Esophagus (tissue), 2 donors: ENCODE results near the gene SERTAD3. TPM values are rescaled to one million over a fixed set of nuclear protein-coding genes. Genes with fewer than 3 reads are reported as not detected.
"Not testable (repeated sequence)": the region's sequence is repeated elsewhere in the genome, so short reads cannot be mapped to it uniquely, and the experiment has no call there.

ENCODE experiments used
- H3K27ac ChIP-seq, 2 donors: one replicate each; pipeline ENCODE4 v1.5.1; 2013; ENCODE audit warnings: low read depth in 2 of 2, mild to moderate bottlenecking in 2 of 2, inconsistent platforms in 1 of 2, low read length in 1 of 2, moderate library complexity in 1 of 2
- H3K27me3 ChIP-seq, 2 donors: one replicate each; pipeline ENCODE4 v1.6.1; 2013; ENCODE audit warnings: low read length in 2 of 2, control low read depth in 1 of 2, mild to moderate bottlenecking in 1 of 2; ENCODE audit not compliant: insufficient read depth in 2 of 2, control insufficient read depth in 1 of 2
- H3K36me3 ChIP-seq, 2 donors: one replicate each; pipeline ENCODE4 v1.6.1; 2013; ENCODE audit warnings: low read length in 1 of 2; ENCODE audit not compliant: control insufficient read depth in 2 of 2, insufficient read depth in 2 of 2
- H3K4me1 ChIP-seq, 2 donors: one replicate each; pipeline ENCODE4 v1.6.1; 2013; ENCODE audit warnings: low read length in 1 of 2; ENCODE audit not compliant: control insufficient read depth in 2 of 2, insufficient read depth in 2 of 2
- H3K4me3 ChIP-seq, 2 donors: one replicate each; pipeline ENCODE4 v1.5.1; 2013; ENCODE audit warnings: low read length in 2 of 2, mild to moderate bottlenecking in 2 of 2, low read depth in 1 of 2, moderate library complexity in 1 of 2
- H3K9me3 ChIP-seq, 2 donors: one replicate each; pipeline ENCODE4 v1.6.1; 2013; ENCODE audit warnings: mild to moderate bottlenecking in 2 of 2, low read depth in 1 of 2, low read length in 1 of 2, moderate library complexity in 1 of 2; ENCODE audit not compliant: control insufficient read depth in 2 of 2, insufficient read depth in 1 of 2
- WGBS, 2 donors: extraction: QIAGEN DNeasy Blood & Tissue Kit; methylation state at CpG; one replicate each; pipeline ENCODE4 v1.1.7; 2013; 5-methylcytosine and 5-hydroxymethylcytosine counted together
- polyA plus RNA-seq, 2 donors: library from polyadenylated mRNA; stranded (reverse); fragments of 200-250 nt; gene quantifications; one replicate each; pipeline ENCODE4 v1.2.3, GENCODE V29; 2013
- donor health status: healthy with polysubstance abuse.
- donor health status: Bipolar disorder and iron deficiency.

Gene SERTAD3
- 10 to 100 TPM; 12.2 to 19.1 TPM for polyA plus RNA-seq

- Histone ChIP-seq H3K27me3 (no peaks in the 10 kb centered on the region), H3K27ac (peak within 1 kb of the TSS; percentile 95 to 99), H3K4me3 (peak within 1 kb of the TSS; percentile 76 to 95), H3K4me1 (peaks cover 0 to 2% of the 10 kb centered on the region in 2 donors), H3K9me3 (no peaks in the 10 kb centered on the region), H3K36me3 (peaks cover 11 to 24% of the 10 kb centered on the region in 2 donors)
- WGBS, 2 donors, result 1% methylated on average over 68 to 72 of the region's 72 CpGs
Measured at GRCh38 chr19:40444000-40444824, at the start of gene SERTAD3. SERTAD3 (minus strand) TSS chr19:40444335; CDS start chr19:40442080, 2,255 bp downstream.

- Histone ChIP-seq H3K9me3 (no peaks in the 10 kb centered on the region), H3K36me3 (peaks cover 0 to 3% of the 10 kb centered on the region in 2 donors), H3K4me3 (no peak overlapping the region), H3K27me3 (no peaks in the 10 kb centered on the region), H3K27ac (no peak overlapping the region), H3K4me1 (no peaks in the 10 kb centered on the region)
- 47 to 63% methylated on average over 4 of the region's 4 CpGs for WGBS, 2 donors
Measured at GRCh38 chr19:40493778-40494177, 49.6 kb upstream of the SERTAD3 start.

- H3K4me3 ChIP-seq, result no peak overlapping the region
- WGBS, 2 donors, result 94 to 95% methylated on average over 3 of the region's 3 CpGs
- H3K27ac ChIP-seq, result no peak overlapping the region
- H3K36me3 ChIP-seq, result peaks cover 0 to 2% of the 10 kb centered on the region in 2 donors
- H3K9me3 ChIP-seq, result no peaks in the 10 kb centered on the region
- no peaks in the 10 kb centered on the region for H3K27me3 ChIP-seq
- H3K4me1 ChIP-seq, result peaks cover 3 to 4% of the 10 kb centered on the region in 2 donors
Measured at GRCh38 chr19:40492274-40492673, 48.1 kb upstream of the SERTAD3 start.

GRCh38 chr19:40489882-40490230 is 45.7 kb upstream of the SERTAD3 start:
- Histone ChIP-seq H3K27ac (no peak overlapping the region), H3K36me3 (no peaks in the 10 kb centered on the region), H3K4me3 (no peak overlapping the region), H3K9me3 (no peaks in the 10 kb centered on the region), H3K27me3 (no peaks in the 10 kb centered on the region), H3K4me1 (peaks cover 3 to 4% of the 10 kb centered on the region in 2 donors)
- WGBS, 2 donors, result 67 to 74% methylated on average over 25 of the region's 25 CpGs

- 92% methylated on average over 3 of the region's 3 CpGs for WGBS, 2 donors
- H3K27me3 ChIP-seq, result no peaks in the 10 kb centered on the region
- H3K36me3 ChIP-seq, result no peaks in the 10 kb centered on the region
- H3K4me1 ChIP-seq, result peaks cover 3 to 4% of the 10 kb centered on the region in 2 donors
- no peak overlapping the region for H3K27ac ChIP-seq
- H3K9me3 ChIP-seq, result no peaks in the 10 kb centered on the region
- no peak overlapping the region for H3K4me3 ChIP-seq
Measured at GRCh38 chr19:40486017-40486416, 41.9 kb upstream of the SERTAD3 start.

GRCh38 chr19:40475878-40476644 is 31.9 kb upstream of the SERTAD3 start:
- H3K27ac ChIP-seq, H3K27me3 ChIP-seq, H3K9me3 ChIP-seq, H3K4me3 ChIP-seq, H3K4me1 ChIP-seq, H3K36me3 ChIP-seq: not testable (repeated sequence)
- WGBS, 2 donors, result 86 to 88% methylated on average over 15 of the region's 15 CpGs

GRCh38 chr19:40474737-40475136 is 30.6 kb upstream of the SERTAD3 start:
- 86 to 91% methylated on average over 4 of the region's 4 CpGs for WGBS, 2 donors
- H3K9me3 ChIP-seq, result no peaks in the 10 kb centered on the region
- H3K36me3 ChIP-seq, result no peaks in the 10 kb centered on the region
- H3K27me3 ChIP-seq, result no peaks in the 10 kb centered on the region
- H3K27ac ChIP-seq, result no peak overlapping the region
- no peaks in the 10 kb centered on the region for H3K4me1 ChIP-seq
- H3K4me3 ChIP-seq, result no peak overlapping the region

- Histone ChIP-seq H3K4me1 (no peaks in the 10 kb centered on the region), H3K27ac (no peak overlapping the region), H3K27me3 (no peaks in the 10 kb centered on the region), H3K36me3 (no peaks in the 10 kb centered on the region), H3K9me3 (no peaks in the 10 kb centered on the region), H3K4me3 (no peak overlapping the region)
- 93 to 95% methylated on average over 12 to 13 of the region's 13 CpGs for WGBS, 2 donors
Measured at GRCh38 chr19:40472516-40472915, 28.4 kb upstream of the SERTAD3 start.

GRCh38 chr19:40471111-40471510 is 27.0 kb upstream of the SERTAD3 start:
- H3K4me1 ChIP-seq, result peaks cover 2 to 7% of the 10 kb centered on the region in 2 donors
- no peak overlapping the region for H3K4me3 ChIP-seq
- H3K27ac ChIP-seq, result no peak overlapping the region
- 96 to 99% methylated on average over 3 of the region's 3 CpGs for whole genome bisulfite sequencing, 2 donors
- no peaks in the 10 kb centered on the region for H3K27me3 ChIP-seq
- no peaks in the 10 kb centered on the region for H3K9me3 ChIP-seq
- H3K36me3 ChIP-seq, result no peaks in the 10 kb centered on the region
